Type B pancreatic cell (in vitro differentiated cells): ENCODE data around the gene CELF3. TPM values are rescaled to one million over a fixed set of nuclear protein-coding genes. Genes with fewer than 3 reads are reported as not detected.

Experiments used
- DNase-seq: peaks from one replicate; pipeline ENCODE4 v3.0.0; 2021; ENCODE audit warnings: mixed read lengths; ENCODE audit not compliant: unreplicated experiment; ENCODE audit errors: extremely low spot score
- H3K27ac Mint-ChIP-seq: 2 replicates; pipeline ENCODE4 v1.8.0; 2021; ENCODE audit warnings: mild to moderate bottlenecking, mixed read lengths
- H3K27me3 Mint-ChIP-seq: 2 replicates; pipeline ENCODE4 v1.8.0; 2021; ENCODE audit warnings: mixed read lengths
- H3K36me3 Mint-ChIP-seq: 2 replicates; pipeline ENCODE4 v1.8.0; 2021; ENCODE audit warnings: mixed read lengths
- H3K4me1 Mint-ChIP-seq: one replicate; pipeline ENCODE4 v1.8.0; 2021; ENCODE audit warnings: mixed read lengths; ENCODE audit not compliant: unreplicated experiment
- H3K4me3 Mint-ChIP-seq: 2 replicates; pipeline ENCODE4 v1.8.0; 2021; ENCODE audit warnings: mild to moderate bottlenecking, mixed read lengths
- H3K9me3 Mint-ChIP-seq: 2 replicates; pipeline ENCODE4 v1.8.0; 2021; ENCODE audit warnings: mixed read lengths
- CTCF ChIP-seq: fragments of 200-600 bp; sonication (generic); conservative IDR thresholded peaks from 2 replicates; pipeline ENCODE4 v1.5.0; 2021; ENCODE audit warnings: antibody characterized with exemption, mild to moderate bottlenecking
- total RNA-seq: library from RNA; stranded (reverse); gene quantifications from 2 replicates; pipeline ENCODE4 v1.2.1, GENCODE V29; 2021; ENCODE audit warnings: low replicate concordance

CELF3 gene
- total RNA-seq, 1 donor from 2014 or later = 17.9 TPM

- Mint-ChIP-seq H3K36me3 (peaks cover 5% of the 10 kb centered on the region), H3K4me3 (no peak overlapping the region), H3K27me3 (no peaks in the 10 kb centered on the region), H3K9me3 (no peaks in the 10 kb centered on the region), H3K27ac (no peak overlapping the region), H3K4me1 (no peaks in the 10 kb centered on the region)
- TF ChIP-seq CTCF = no peak
- no peak for DNase-seq
Measured at GRCh38 chr1:151704246-151704645, 12.4 kb downstream of the CELF3 start.

GRCh38 chr1:151703813-151704212 lies 12.8 kb downstream of the CELF3 start:
- H3K4me1 Mint-ChIP-seq = no peaks in the 10 kb centered on the region
- no peak for DNase-seq
- no peak for TF ChIP-seq CTCF
- H3K27ac Mint-ChIP-seq = peak overlapping the region; percentile 58
- no peaks in the 10 kb centered on the region for H3K27me3 Mint-ChIP-seq
- H3K9me3 Mint-ChIP-seq = no peaks in the 10 kb centered on the region
- H3K36me3 Mint-ChIP-seq = peaks cover 5% of the 10 kb centered on the region
- H3K4me3 Mint-ChIP-seq = no peak overlapping the region

GRCh38 chr1:151702936-151703335 lies 13.7 kb downstream of the CELF3 start:
- H3K4me3 Mint-ChIP-seq = no peak overlapping the region
- no peaks in the 10 kb centered on the region for H3K27me3 Mint-ChIP-seq
- no peaks in the 10 kb centered on the region for H3K9me3 Mint-ChIP-seq
- TF ChIP-seq CTCF = no peak
- no peak for DNase-seq
- H3K36me3 Mint-ChIP-seq = peaks cover 5% of the 10 kb centered on the region
- no peak overlapping the region for H3K27ac Mint-ChIP-seq
- no peaks in the 10 kb centered on the region for H3K4me1 Mint-ChIP-seq

GRCh38 chr1:151701515-151701914 lies 15.1 kb downstream of the CELF3 start:
- H3K4me3 Mint-ChIP-seq = no peak overlapping the region
- no peak for DNase-seq
- no peaks in the 10 kb centered on the region for H3K9me3 Mint-ChIP-seq
- no peaks in the 10 kb centered on the region for H3K4me1 Mint-ChIP-seq
- H3K27me3 Mint-ChIP-seq = no peaks in the 10 kb centered on the region
- no peak for TF ChIP-seq CTCF
- peaks cover 5% of the 10 kb centered on the region for H3K36me3 Mint-ChIP-seq
- H3K27ac Mint-ChIP-seq = no peak overlapping the region

GRCh38 chr1:151693057-151693651 lies 23.4 kb downstream of the CELF3 start:
- Mint-ChIP-seq H3K27me3 (no peaks in the 10 kb centered on the region), H3K36me3 (no peaks in the 10 kb centered on the region), H3K4me3 (no peak overlapping the region), H3K9me3 (no peaks in the 10 kb centered on the region), H3K27ac (no peak overlapping the region), H3K4me1 (no peaks in the 10 kb centered on the region)
- TF ChIP-seq CTCF = peak; percentile 78
- DNase-seq = no peak

GRCh38 chr1:151692226-151692625 lies 24.4 kb downstream of the CELF3 start:
- Mint-ChIP-seq H3K4me1 (no peaks in the 10 kb centered on the region), H3K4me3 (no peak overlapping the region), H3K27ac (no peak overlapping the region), H3K9me3 (no peaks in the 10 kb centered on the region), H3K27me3 (no peaks in the 10 kb centered on the region), H3K36me3 (no peaks in the 10 kb centered on the region)
- no peak for TF ChIP-seq CTCF
- no peak for DNase-seq
